Stimulated activated CD8-positive, alpha-beta memory T cell treated with anti-CD3 and anti-CD28 coated beads, Interleukin-4, amount 100 ng/mL, for 24 hours (primary cell): Measurements from ENCODE around the gene EXT2.

Experiments
- DNase-seq: peaks from one replicate; pipeline ENCODE4 v3.0.0-alpha.2; 2020; ENCODE audit warnings: low read depth

The EXT2 gene

GRCh38 chr11:44133335-44133946, 38.0 kb downstream of the EXT2 start:
- DNase-seq: no peak

- no peak for DNase-seq
These were observed 39.1 kb downstream of the EXT2 start for GRCh38 chr11:44134625-44135024.

DNA sequence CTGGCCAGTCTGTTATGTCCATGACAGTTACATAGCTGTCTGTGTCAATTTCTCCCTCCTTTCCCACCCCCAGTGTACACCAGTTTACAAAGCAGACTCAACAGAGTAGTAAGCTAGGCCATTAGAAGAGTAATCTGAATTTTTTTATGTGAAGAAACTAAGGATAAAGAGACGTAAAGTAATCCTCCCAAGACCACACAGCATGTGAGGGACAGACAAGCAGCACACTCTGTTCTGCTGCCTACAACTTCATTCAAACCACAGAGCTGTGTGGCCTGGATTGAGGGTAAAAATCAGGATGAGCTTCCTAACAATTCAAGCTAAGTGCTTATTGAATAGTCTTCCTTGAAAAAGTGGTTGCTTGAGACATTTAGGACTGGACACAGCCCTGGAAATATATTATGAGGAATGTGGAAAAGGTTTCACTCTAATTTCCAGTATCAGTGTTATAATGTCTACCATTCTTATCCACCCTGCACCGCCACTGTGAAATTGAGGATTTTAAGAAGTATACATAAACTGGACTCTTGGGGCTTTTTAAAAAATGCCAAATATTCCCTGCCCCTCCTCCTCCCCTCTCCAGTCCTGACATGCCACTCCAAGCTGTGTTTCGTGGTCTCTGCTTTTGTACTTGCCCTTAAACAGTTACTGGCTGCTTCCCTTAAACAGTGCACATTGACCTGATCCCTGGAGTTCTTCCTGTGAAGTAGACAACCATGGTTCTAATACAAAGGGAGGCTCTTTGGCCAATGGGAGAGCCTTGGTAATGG, 40.9 kb downstream of the EXT2 start:
- no peak for DNase-seq

DNA sequence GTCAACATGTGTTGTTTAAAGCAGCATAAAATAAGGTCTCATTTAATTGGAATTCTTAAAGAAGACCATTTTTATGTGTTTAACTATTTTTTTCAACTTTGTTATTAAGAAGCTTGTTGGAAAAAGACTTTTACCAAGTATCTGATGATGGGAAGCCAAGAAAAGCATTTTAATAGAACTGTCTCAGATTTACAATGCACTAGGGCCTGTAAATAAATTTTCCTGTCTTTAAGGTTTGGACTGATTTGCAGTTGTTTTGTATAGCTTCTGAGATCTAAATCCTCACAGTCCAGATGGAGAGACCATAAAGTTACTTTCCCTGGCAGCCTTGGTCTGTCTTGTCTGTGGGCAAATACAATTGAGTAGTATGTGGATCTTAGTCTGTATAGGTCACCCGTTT, 41.6 kb downstream of the EXT2 start:
- no peak for DNase-seq

DNA sequence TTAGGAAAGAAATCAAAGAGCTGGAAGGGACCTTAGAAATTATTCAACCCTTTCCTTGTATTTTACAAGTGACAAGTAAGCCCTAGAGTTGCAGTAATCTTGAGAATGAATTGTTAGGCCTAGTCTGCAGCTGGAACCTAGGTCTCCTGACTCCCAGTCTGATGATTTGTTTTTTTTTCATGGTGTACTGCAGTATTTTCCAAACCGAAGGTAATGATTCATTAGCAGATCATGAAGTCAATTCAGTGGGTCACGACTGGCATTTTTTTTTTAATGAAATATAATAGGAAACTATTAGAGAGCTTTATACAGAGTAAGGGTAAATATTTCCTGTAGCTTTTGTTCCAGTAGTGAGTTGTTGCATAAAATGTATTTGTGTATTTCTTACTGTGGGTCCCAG, 42.8 kb downstream of the EXT2 start:
- no peak for DNase-seq

GRCh38 chr11:44138980-44139379, 43.5 kb downstream of the EXT2 start:
- no peak for DNase-seq

DNA sequence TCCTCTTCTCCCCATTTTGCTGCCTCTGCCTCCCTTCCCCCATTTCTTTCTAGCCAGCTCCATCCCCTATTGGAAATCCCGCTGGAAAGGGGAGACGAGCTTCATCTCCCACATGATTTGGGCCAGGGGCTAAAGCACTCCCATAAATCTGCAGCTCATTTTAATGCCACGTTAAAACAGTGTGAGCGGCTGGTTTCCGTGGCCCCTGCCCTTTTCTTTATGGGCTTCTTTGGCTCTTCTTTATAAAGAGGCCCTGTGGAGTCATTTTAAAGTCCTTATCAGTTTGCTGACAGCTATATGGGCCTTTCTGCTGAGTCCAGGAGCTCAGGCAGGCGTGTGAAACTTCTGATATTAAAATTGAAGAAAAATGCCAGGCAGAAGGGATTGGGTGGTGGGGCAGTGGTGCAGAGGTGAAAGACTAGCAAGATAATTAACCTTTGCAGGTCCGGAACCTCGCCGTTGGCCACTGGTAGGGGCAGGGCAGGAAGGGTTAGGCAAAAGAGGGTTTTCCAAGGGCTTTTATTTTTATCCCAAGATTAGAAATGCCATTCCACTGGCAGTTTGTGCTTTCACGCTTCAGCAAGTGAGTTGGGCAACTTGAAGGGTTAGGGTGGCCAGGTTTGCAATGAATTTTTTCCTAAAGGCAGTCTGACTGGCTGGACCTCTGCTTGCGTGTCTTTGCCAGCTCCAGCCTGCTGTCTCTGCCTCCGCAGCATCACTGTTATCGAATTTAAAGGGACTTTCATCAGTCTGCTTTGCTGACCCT, 44.3 kb downstream of the EXT2 start:
- DNase-seq: no peak

DNA sequence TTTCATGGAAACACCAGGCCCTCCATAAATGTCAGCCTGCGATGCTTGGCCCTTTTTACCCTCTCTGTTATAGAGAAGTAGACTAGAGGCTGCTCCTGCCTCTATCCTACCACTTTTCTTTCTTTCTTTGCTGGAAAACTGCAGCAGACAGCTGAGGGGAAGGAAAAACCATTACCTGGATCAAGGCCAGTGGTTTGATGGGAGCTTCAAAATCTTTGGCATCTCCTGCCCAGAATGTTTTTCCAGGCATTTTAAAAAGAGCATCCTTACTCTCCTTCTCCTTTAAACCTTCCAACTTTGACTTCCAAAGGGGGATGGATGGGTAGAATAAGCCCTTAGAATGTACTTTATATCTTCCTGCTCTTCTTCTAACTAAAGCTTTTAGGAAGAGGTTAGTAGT, 44.9 kb downstream of the EXT2 start:
- DNase-seq: no peak

GRCh38 chr11:44140805-44141204, 45.3 kb downstream of the EXT2 start:
- no peak for DNase-seq

GRCh38 chr11:44143987-44144909, 48.8 kb downstream of the EXT2 start:
- no peak for DNase-seq

DNA sequence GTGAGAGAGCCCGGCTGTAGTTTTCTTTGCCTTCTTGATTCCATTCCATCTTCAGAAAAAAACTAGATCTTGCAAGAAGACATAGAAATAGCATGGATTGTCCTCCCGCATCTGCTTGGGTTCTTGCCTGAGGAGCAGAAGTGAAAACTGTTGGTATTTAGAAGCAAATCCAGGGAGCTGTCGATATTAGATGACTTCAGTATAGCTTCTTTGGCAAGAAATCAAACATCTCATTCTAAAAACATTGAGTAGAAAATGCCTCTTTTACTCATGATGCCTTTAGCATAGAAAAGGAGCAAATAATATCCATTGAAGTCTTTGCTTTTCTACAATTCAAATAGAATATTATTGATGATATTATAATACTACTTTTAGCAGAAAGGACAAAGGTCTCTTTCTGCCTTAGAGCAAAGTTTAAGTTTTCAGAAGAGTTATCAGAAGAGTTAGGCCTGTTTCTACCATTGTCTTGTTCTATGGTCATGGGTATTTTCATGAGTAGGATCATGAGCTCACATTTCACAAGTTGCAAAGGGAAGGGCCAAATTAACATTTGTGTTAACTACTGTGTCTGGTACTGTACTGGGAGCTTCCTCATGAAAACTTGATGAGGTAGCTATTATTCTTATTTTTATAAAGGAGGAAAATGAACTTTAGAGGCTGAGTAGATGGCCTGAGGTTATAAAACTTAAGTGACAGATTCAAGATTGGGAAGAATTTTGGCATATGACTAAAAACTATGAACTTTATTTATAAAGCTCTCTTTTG, 49.7 kb downstream of the EXT2 start:
- no peak for DNase-seq

- no peak for DNase-seq
These were observed 51.5 kb downstream of the EXT2 start for GRCh38 chr11:44146931-44147330.

DNA sequence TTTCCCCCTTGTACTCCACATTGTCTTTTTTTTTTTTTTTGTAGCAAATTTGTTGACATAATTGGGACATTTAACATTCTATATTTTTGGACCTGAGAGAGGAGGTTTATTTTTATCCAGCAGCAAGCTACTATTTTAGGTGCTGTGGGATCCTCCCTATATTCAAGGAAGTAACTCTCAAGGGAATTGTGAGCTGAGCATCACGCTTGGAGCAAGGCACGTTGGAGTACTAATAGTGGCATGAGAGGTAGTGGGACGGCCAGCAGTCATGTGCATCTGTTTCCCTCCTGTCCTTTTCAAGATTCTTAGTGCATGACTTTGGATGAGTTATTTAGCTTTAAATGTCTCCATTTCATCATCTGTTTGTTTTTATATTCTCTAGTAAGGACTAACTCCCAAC, 52.3 kb downstream of the EXT2 start:
- no peak for DNase-seq

- no peak for DNase-seq
These were observed 54.2 kb downstream of the EXT2 start for GRCh38 chr11:44149651-44150050.

DNA sequence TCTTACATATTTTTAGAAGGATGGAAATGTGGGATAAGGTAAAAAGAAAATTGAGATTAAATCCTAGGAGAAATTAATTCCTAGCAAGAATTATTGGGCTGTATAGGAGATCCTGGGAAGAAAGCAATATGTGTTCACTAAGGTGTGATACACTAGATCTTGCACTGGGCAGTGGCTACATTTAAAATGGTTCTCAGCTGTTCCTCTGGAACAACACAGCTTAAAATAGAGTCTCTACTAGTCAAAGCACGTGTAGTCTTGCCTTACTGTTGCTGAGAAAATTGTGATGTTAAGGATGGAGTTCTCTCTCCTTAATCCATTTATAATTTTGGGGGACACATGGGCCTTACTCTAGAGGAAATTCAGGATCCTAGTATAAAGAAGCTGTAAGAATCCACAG, 54.9 kb downstream of the EXT2 start:
- DNase-seq: no peak

GRCh38 chr11:44157019-44157418, 61.5 kb downstream of the EXT2 start:
- DNase-seq: no peak

DNA sequence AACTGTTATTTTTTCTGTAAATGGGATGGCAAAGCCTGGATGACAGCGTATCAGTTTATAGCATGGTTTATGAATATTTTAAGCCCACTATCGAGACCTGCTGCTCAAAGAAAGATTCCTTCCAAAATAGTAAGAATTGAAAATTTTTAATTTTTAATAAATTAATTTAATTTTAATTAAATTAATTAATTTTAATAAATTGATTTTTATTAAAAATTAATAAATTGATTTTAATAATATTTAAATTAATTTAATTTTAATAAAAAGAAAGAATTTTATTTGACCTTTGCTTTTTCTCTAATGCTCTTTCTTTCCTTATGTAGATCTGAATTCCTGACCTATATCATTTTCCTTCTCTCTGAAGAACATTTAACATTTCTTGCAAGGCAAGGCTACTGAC, 62.9 kb downstream of the EXT2 start:
- DNase-seq: no peak

DNA sequence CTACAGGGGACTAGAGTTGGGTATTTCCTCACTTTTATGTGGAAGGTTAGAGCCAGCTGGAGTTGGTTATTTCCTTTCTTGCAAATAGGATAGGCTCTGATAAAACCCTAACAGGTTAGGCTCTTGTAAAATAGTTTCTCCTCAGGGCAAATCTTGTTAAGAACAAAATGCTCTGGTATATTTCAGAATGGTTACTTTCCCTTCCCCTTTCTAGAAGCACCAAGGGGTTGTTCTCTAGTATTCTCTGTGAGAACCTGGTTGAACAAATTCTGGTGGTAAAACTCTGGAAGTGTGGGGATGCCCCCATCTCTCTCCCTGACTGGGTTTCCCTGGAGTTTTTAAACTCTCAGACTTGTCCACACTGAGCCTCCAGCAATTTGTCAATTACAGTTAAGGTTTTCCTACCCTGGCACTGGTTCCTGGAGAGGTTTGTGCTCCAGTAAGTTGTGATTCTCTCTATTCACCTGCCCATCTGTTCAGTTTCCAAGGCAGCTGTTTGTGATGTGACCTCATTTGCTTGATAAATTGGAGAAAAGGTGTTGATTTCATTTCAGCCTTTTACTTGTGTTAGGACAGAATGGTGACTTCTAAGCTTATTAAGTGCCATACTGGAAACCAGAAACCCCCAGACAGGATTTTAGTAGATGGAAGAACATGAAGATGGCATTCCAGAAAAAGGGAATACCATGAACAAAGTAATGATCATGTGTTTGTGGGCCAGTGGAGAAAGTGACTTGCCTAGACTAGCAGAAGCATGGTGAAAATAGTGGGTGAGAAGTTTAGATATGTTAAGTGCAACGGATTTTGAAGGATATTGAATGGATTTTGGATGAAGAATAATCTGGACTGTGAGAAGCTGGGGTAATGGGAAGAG, 64.6 kb downstream of the EXT2 start:
- DNase-seq: no peak

GRCh38 chr11:44162004-44162403, 66.5 kb downstream of the EXT2 start:
- no peak for DNase-seq

DNA sequence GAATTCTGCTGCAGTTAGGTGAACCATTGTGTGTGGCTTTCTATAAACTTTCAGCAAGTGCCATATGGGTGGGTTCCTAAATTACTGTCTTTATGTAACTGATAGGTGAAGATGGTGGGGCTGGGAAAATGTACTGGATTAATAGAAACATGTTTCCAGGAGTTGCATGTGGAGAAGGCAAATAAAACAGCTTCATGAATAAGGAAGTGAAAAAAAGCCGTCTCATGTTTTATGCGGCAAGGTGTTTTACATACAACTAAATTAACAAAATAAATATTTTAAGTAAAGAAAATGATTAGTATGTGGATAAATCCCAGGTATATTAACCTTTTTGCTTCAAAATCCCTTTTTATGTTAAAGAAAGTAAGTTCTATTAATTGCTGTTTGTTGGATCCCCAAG, 67.2 kb downstream of the EXT2 start:
- no peak for DNase-seq
